GM19099 (cell line): Measurements from ENCODE around the gene MPRIP.

ENCODE experiments used
- POLR2A ChIP-seq: IDR thresholded peaks from 3 replicates; pipeline ENCODE4 v1.6.1; 2011; ENCODE audit warnings: low read depth; ENCODE audit not compliant: insufficient read length; ENCODE audit errors: extremely low read depth

Gene MPRIP

DNA sequence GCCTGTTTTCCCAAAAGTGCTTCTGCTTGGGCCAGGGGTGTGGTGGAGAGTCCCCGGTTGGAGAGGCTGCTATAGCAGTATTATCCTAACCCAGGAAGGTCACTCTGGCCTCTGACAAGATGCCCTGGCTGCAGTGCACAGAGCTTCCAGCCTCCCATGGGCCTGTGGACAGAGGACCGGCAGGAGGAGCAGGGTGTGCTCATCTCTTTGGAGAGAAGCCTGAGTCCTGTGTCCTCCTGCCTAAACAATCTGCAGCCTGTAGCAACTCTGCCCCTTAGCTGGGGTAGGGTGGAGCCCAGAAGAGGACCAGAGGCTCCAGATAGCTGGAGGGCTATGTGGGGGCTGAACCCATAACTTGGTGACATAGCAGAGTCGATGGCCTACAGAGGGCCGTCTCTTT, 78.0 kb downstream of the MPRIP start:
- TF ChIP-seq POLR2A: no peak

DNA sequence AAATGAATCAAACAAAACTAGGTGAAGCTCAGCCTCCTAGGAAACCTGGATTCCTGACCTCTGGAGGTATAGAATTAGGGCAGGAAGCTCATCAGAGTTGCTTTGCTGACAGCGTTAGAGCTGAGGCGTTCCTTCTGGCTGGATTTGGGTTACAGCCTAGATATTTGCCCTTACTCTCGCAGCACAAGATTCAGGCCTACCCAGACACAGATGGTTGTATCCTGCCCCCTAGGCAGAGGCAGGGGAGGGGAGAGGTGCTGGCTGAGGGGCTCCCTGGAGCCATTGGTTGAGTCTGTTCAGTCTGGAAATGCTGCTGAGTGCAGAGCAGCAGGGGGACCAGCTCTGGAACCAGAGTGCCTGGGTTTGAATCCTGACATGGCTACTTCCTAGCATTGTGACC, 78.4 kb downstream of the MPRIP start:
- no peak for TF ChIP-seq POLR2A

DNA sequence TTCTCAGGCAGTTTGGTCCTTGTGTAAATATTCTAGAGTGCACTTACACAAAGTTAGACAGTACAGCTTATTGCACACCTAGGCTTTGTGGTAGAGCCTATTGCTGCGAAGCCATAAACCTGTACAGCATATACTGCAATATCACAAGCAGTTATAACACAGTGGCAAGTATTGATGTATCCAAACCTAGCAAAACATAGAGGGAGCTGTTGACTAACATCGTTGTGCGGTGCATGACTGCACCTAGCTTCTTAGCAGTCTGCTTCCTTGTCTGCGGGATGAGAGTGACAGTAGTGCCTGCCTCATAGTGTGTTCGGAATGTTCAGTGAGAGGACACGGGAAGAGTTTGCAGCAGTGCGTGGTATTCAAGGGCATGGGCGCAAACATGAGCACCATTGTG, 78.9 kb downstream of the MPRIP start:
- TF ChIP-seq POLR2A: no peak

DNA sequence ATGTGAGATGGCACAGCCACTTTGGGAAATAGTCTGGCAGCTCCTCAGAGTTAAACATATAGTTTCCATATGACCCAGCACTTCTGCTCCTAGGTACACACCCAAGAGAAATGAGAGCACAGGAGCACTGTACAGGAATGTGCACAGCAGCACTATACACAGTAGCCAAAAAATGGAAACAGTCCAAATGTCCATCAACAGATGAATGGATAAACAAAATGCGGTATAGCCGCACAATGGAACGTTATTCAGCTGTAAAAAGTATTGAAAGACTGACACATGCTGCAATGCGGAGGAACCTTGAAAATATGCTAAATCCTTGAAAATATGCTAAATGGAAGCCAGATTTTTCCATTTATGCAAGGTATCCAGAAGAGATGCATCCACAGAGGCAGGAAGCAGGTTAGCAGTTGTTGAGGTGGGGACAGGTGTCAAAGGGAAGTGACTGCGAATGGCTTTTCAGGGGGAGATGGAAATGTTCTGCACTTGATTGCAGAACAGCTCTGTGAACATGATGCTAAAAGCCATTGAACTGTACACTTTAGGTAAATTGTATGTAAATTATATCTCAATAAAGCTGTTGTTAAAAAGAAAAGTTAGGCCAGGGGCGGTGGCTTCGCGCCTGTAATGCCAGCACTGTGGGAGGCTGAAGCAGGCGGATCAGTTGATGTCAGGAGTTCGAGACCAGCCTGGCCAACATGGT, 80.7 kb downstream of the MPRIP start:
- TF ChIP-seq POLR2A: no peak

DNA sequence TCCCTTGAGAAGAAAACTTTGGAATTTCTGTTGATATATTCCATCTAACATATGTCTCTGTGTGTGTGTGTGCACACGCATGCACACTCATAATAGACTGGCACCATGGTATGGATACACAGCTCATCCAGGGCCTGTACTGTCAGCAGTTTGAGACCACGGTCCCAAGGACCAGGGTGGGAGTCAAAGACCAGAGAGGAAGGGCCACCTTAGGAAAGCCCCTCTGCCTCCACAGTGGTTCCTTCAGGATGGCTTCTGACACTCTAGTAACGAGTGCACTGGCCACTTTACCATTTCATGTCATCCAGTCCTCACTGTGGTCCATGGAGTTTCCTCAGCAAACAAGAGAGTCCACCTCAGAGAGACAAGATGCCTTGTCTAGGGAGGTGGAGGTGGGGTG, 82.1 kb downstream of the MPRIP start:
- no peak for TF ChIP-seq POLR2A

DNA sequence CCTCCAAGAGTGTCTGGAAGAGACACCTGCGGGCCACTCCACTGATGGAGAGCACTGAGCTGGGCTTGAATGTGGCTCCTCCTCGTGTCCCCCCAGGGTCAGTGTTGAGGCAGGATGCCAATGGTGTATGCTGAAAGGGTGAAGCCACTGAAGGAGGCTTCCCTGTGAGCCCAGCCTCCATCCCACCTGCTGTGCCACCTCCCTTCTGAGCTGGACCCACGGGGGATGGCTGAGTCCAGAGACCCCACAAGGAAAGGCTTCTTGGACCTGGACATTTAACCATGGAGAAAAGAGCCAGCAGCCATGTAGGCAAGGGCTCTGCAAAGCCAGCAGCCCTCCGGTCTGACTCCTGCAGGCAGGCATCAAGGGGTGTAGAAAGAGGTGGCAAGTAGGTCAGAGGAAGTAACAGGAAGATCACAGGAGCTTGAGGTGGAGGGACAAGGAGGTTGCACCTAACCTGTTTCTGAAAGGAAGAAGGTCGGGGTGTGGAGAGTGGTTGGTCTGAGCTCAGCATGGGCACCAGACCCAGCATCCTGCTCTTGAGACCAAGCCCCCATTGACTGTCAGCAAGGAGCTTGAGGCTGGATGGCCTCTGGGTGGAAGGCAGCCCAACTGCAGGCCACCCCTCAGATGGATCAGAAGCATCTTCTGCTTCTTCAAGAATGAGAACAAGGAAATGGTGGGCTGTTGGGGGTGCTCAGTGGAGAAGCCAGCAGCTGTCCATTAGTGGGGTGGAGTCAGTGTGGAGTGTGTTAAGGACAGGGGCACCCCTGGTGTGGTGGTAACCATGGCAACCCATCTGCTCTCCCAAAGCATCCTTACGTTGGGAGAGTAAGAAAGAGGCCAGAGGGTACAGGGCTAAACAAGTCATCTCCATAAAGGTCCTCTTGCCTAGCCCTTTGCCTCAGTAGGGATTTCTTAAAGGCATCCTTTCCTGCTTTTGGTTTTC, 83.2 kb downstream of the MPRIP start:
- no peak for TF ChIP-seq POLR2A

DNA sequence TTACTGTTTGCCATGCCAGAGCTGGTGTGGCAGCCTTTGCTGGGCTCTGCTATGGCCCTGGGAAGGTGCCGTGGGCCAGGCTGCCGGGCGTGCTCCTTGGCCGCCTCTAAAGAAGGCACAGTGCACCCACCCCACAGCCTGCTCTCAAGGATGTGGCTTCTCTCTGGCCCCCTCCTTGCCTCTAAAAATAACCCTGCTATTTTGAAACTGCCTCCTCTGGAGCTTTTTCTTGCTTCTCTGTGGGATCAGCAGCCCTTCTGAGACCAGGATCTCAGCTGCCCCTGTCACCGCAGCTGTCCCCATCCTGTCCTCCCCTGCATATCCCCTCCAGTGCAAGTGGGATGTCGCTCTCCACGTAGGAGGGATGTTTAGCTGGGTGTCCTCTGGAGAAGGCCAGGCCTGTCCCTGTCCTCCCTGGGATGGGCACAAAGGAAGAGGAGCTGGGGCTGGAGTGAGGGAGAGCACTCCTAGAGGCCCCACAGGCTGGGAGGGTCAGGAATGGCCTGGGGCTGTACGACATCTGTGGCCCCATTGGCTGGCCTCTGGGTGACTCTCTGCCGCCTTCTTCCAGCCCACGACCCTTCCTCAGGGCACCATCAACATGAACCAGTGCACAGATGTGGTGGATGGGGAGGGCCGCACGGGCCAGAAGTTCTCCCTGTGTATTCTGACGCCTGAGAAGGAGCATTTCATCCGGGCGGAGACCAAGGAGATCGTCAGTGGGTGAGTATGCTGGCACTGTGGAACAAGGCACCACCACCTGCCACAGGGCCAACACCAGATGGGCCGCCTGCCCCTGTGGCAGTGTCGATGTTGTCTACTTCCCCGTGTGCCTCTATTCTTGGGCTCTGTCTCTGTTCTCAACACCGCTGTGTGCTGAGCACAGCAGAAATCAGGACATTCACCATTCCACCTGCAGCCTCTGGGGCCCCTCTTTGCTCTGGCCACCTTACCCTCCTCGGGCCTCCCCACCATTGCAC, 84.2 kb downstream of the MPRIP start:
- no peak for TF ChIP-seq POLR2A

DNA sequence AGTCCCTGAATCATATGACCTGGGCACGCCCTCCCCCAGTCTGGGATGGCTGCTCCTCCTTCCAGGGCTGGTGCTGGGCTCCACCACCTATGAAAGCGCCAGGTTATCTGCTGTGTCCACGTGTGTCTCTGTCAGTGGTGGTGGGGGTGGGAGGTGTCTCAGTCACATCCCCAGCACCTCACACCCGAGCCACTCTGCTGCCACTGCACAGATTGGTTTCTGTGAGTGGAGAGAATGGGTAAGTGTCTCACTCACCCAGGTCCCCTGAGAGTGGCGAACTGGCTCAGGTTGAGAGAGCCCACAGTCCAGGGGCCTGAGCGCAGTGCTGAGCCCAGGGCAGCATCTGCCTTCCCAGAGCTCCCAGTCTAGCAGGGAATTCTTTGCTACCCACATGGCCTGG, 84.9 kb downstream of the MPRIP start:
- no peak for TF ChIP-seq POLR2A

DNA sequence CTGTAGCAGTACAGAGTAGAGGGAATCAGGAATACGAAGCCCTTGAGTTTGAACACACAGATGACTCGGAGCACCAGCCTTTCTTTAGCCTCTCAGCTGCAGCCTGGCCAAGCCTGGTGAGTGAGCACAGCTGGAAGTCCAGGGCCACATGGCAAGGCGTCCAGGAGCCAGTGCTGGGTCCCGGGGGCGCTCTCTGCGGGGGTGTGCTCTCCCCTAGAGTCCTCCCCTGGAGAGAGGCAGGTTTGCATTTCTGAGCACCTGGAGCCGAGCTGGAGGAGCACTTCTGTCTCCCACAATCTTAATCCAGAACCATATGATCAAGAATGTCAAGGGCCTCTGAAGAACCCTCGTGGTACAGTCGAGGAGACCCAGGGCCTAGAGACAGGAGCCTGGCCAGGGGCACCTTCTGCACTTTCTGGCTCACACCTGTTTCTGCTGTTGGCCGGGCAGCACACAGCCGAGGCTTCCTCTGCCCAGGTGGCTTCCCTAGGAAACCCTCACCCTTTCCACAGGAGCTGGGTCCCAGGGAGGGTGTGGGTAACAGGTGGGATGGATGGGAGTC, 85.6 kb downstream of the MPRIP start:
- no peak for TF ChIP-seq POLR2A

DNA sequence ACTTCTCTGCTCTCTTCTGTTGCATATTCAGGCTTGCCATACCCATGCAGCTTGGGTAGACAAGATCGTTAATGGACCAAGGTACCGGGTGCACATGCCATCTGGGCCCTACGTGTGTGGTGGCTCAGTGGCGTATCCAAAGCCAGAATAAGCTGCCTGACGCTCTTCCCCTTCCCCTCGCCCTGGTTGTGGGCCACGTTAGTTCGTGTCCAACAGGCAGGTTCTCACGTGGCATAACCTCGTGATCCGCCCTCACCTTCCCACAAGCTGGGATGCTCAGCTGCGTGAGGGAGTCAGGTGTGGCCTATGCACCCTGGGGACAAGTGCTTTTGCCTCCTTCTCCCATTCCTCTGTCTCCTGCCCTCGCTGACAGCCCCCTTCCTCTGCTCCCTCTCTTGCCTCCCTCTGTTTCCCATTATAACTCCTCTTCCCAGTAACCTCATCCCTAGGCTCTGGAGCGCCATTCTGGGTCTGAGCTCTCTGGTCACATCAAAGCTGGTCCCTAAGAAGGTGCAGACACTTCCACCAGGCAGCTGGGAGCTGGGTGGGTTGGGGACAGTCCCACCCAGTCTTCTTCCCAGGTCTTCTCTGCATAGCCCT, 86.3 kb downstream of the MPRIP start:
- no peak for TF ChIP-seq POLR2A

DNA sequence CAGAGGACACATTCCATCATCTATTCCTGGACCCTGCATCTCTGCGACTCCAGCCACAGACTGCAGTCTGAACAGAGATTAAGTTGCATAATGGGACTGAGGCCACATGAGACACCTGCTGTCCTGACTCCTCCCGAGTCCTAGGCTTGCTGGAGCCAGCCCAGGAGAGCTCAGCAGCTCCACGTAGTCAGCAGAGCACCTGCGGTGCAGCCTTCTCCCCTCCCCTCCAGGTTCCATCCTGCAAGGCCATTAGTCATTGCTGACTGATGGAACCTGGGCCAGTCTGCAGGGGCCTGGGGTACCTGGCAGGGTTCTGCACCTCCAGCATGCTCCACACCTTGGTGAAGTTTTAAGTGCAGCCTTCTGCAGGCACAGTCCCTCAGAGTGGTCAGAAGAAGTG, 87.2 kb downstream of the MPRIP start:
- no peak for TF ChIP-seq POLR2A

DNA sequence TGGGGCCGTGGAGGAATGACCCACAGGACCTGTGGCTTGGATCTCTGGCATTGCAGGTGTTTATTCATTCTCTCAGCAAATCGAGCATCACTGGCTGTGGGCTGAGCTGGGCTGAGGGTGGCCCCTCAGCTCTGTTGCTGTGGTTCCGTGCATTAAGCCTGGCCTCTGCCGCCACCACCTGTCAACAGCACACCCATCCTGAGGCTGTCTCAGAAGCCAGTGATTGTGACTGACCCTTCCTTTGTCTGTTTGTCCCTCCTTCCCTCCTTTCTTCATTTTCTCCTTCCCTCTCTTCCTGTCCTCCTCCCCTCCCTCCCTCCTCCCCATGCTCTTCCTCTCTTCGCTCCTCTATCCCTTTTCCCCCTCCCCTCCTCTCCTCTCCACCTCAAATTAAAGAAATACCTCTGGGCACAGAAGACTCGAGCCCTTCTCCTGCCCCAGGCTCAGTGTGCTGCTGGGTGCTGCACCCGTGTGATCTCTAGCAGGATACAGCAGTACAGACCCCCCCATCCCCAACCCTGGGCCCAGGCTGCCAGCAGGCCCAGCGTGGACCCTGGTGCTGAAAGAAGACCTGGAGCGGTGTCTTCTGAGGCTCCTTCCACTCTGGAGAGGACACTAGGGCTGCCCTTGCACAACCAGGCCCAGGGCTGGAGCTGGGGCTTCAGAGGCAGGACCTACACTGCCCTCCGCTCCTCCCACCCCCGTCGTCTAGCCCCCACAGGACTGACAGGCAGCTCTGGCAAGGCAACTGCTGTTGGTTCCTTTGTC, 88.0 kb downstream of the MPRIP start:
- no peak for TF ChIP-seq POLR2A

DNA sequence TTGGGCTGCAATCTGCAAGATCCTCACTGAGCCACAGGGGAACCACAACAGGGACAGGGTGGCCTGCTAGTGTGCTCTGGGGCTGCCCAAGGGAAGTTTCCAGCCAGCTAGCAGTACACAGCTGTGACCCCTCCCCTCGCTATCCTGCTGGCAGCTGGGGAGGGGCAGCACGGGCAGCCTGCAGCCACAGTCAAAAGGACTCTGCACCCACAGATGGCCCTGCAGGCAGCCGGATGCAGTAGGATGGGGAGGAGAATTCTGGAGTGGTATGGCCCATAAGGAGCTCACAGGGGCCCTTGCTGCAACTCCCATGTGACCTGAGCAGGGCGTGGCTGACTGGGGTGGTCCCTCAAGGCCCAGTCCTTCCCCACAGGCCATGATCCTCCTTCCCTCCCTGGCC, 89.6 kb downstream of the MPRIP start:
- no peak for TF ChIP-seq POLR2A

DNA sequence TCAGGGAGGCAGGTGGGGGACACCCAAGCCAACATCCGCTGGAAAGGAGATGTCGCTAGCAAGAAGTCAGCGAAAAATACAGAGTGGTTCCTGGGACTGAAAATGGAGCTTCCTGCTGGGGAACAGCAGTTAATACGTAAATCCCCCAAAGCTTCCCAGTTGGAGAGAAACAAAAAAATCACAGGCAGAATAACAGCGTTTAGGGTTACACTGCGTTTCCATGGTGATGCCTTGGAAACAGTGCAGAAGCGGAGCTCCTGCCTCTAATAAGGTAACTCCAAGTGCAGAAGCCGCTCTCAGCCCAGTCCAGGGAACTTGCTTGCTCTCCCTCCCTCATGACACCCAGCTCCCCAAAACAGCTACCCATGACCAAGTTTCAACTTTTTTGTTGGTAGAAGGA, 90.5 kb downstream of the MPRIP start:
- no peak for TF ChIP-seq POLR2A
